Left ventricle myocardium inferior (tissue), 1 donor: ENCODE measurements around the gene IST1. TPM values are rescaled to one million over a fixed set of nuclear protein-coding genes. Genes with fewer than 3 reads are reported as not detected.

ENCODE experiments used
- DNase-seq: peaks from one replicate; pipeline ENCODE4 v3.0.0-alpha.2; 2020
- H3K27ac ChIP-seq: fragments of 200-600 bp; replicated peaks from 2 replicates; pipeline ENCODE4 v1.8.0; 2021
- H3K27me3 ChIP-seq: fragments of 200-600 bp; 2 replicates; pipeline ENCODE4 v1.8.0; 2021; ENCODE audit warnings: low read depth
- H3K36me3 ChIP-seq: fragments of 200-600 bp; 2 replicates; pipeline ENCODE4 v1.8.0; 2021
- H3K4me1 ChIP-seq: fragments of 200-600 bp; 2 replicates; pipeline ENCODE4 v1.8.0; 2021
- H3K4me3 ChIP-seq: fragments of 200-600 bp; 2 replicates; pipeline ENCODE4 v1.8.0; 2021; ENCODE audit warnings: mild to moderate bottlenecking, moderate library complexity
- H3K9me3 ChIP-seq: fragments of 200-600 bp; replicated peaks from 2 replicates; pipeline ENCODE4 v1.8.0; 2021
- CTCF ChIP-seq: fragments of 200-600 bp; IDR thresholded peaks from 2 replicates; pipeline ENCODE4 v1.8.0; 2021; ENCODE audit warnings: antibody characterized with exemption, mild to moderate bottlenecking, borderline replicate concordance
- intact Hi-C: fragments of 100-400 bp; cut with micrococcal nuclease; formaldehyde crosslinking; loops from one replicate; pipeline ENCODE4 v1.11.0; 2022
- total RNA-seq: library from RNA; stranded (reverse); fragmentation: NEBNext Ultra II Directional; extraction: Animal tissue kit (Norgen Biotek cat#: 25700); gene quantifications from one replicate; pipeline ENCODE4 v1.2.1, GENCODE V29; 2021
- donor health status: DM: no; HTN: yes; CAD: no; lungs with severe emphysema.

IST1 gene
- total RNA-seq, 1 donor from 2014 or later, result 109 TPM

DNA sequence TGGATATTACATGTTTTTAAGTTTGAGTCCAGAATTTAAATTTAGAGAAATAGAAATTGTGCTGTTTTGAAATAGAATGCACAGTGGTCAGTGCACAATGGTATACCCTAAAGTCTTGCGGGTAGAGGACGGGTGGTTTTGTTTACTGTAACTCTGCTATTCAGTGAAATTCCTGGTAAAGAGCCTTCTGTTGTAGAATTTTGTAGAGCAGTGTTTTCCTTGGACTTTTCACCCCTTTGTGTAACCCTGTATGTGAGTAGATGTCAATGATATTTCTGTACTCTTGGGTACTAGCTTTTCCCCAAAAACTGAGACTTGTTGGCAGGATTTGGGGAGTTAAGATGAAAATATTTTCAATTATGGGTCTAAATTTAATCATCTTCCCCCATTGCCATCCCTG lies 19.5 kb downstream of the IST1 start:
- intact Hi-C loops, result no loop called here
- H3K27ac ChIP-seq, result no peak overlapping the region
- DNase-seq, result no peak

GRCh38 chr16:71915350-71915749 lies 20.0 kb downstream of the IST1 start:
- no peak for DNase-seq
- peaks cover 88% of the 10 kb centered on the region for H3K4me1 ChIP-seq
- intact Hi-C loops, result no loop called here
- no peak overlapping the region for H3K27ac ChIP-seq
- H3K27me3 ChIP-seq, result no peaks in the 10 kb centered on the region
- no peaks in the 10 kb centered on the region for H3K9me3 ChIP-seq
- H3K4me3 ChIP-seq, result no peak overlapping the region
- peaks cover 49% of the 10 kb centered on the region for H3K36me3 ChIP-seq
- TF ChIP-seq CTCF, result no peak

More for the DNA sequence above, 19.5 kb downstream of the IST1 start:
- H3K9me3 ChIP-seq, result no peaks in the 10 kb centered on the region
- peaks cover 94% of the 10 kb centered on the region for H3K4me1 ChIP-seq
- no peaks in the 10 kb centered on the region for H3K27me3 ChIP-seq
- H3K4me3 ChIP-seq, result no peak overlapping the region
- peaks cover 43% of the 10 kb centered on the region for H3K36me3 ChIP-seq
- no peak for TF ChIP-seq CTCF

DNA sequence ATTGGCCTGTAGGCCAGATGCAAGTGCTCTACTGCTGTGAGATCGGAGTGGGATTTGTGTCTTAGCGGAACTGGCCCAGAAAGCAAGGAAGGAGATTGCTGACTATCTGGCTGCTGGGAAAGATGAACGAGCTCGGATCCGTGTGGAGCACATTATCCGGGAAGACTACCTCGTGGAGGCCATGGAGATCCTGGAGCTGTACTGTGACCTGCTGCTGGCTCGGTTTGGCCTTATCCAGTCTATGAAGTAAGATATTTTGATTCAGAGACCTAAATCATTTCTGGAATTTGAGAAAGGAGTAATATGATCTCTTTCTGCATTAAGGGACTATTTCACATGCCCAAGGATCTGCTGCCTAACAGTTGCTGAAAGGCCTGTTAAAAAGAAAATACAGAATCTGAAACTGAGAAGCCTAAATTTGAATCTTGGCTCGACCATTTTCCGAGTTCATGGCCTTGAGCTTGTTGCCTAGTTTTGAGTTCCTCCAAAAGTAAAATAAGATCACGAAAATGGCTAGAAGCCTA lies 21.1 kb downstream of the IST1 start:
- no peak overlapping the region for H3K27ac ChIP-seq
- TF ChIP-seq CTCF, result no peak
- H3K4me3 ChIP-seq, result no peak overlapping the region
- H3K4me1 ChIP-seq, result peaks cover 86% of the 10 kb centered on the region
- H3K36me3 ChIP-seq, result peaks cover 60% of the 10 kb centered on the region
- no peaks in the 10 kb centered on the region for H3K9me3 ChIP-seq
- intact Hi-C loops, result no loop called here
- H3K27me3 ChIP-seq, result no peaks in the 10 kb centered on the region
- DNase-seq, result no peak

DNA sequence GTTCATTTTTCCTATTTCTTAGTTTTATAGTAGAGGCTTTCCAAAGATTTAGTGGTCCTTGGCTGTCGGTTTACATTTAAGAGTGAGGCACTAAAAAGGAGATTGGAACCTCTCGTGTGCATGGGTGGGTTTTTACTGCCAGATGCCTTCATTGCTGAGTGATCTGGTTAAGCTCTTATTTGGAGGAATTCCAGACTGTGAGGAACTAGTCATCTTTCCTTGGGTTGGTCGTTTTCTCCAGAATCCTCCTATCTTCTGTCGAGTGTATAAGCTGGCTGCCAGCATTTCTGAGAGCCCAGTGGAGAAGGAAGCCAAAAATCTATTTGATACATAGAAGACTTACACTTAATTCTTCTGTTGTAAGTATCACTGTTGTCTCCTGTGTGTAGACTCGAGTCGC lies 22.6 kb downstream of the IST1 start:
- Histone ChIP-seq H3K36me3 (peaks cover 74% of the 10 kb centered on the region), H3K27ac (no peak overlapping the region), H3K27me3 (no peaks in the 10 kb centered on the region), H3K4me1 (peaks cover 82% of the 10 kb centered on the region), H3K4me3 (no peak overlapping the region), H3K9me3 (no peaks in the 10 kb centered on the region)
- no peak for DNase-seq
- TF ChIP-seq CTCF, result no peak
- intact Hi-C loops, result no loop called here

- no peak for TF ChIP-seq CTCF
- Histone ChIP-seq H3K27ac (no peak overlapping the region), H3K4me1 (peaks cover 82% of the 10 kb centered on the region)
These were observed 23.7 kb downstream of the IST1 start for GRCh38 chr16:71919035-71919434.

More at GRCh38 chr16:71919035-71919434, 23.7 kb downstream of the IST1 start:
- Histone ChIP-seq H3K27me3 (no peaks in the 10 kb centered on the region), H3K36me3 (peaks cover 86% of the 10 kb centered on the region), H3K9me3 (no peaks in the 10 kb centered on the region), H3K4me3 (no peak overlapping the region)
- no peak for DNase-seq
- intact Hi-C loops, result no loop called here
